ENCODE results near the gene TM2D3. TPM values are rescaled to one million over a fixed set of nuclear protein-coding genes. Genes with fewer than 3 reads are reported as not detected.

TM2D3 gene
- total and polyA plus RNA-seq, 10 of the 15 experiments (the other 5 are each of a cell fraction or from before 2014, with no cell fraction given): 28.3 to 84.5 (median 45.0) TPM

- Histone ChIP-seq H3K27me3 (replicated peaks in 1 of 2; ENCODE audit: control insufficient read depth in 2 of 2, insufficient read depth in 2 of 2, low read length in 1 of 2) (no peaks in the 10 kb centered on the region), H3K4me1 (ENCODE audit: control insufficient read depth, insufficient read depth, low read length) (peaks cover 7% of the 10 kb centered on the region; the same call in 1 of the 2 replicates), H3K4me3 (no peak overlapping the region), H3K9ac (ENCODE audit: control insufficient read depth, insufficient read depth, low read length) (no peak overlapping the region), H3K27ac (ENCODE audit: control insufficient read depth, insufficient read depth) (no peak overlapping the region), H3K79me2 (ENCODE audit: control insufficient read depth, insufficient read depth, low read length) (peaks cover 9% of the 10 kb centered on the region), H3K9me3 (replicated peaks; ENCODE audit: control insufficient read depth, insufficient read depth, low read length) (no peaks in the 10 kb centered on the region), H3K36me3 (ENCODE audit: control insufficient read depth in 2 of 2, insufficient read depth in 2 of 2, low read length in 1 of 2) (0 out of 4 replicates have a peak, but pooled peaks cover 0 to 2% of the 10 kb centered on the region in 2 experiments), H3K4me2 (ENCODE audit: control insufficient read depth, insufficient read depth) (no peak overlapping the region), H2AFZ (ENCODE audit: control insufficient read depth, low read depth, low read length) (no peak overlapping the region), H4K20me1 (ENCODE audit: control insufficient read depth, insufficient read depth) (no peaks in the 10 kb centered on the region)
- WGBS (ENCODE audit: insufficient coverage, insufficient replicate concordance, low lambda C conversion rate, missing lambda C conversion rate): 94% methylated on average over 10 of the region's 10 CpGs
- POLR2A ChIA-PET: no interaction called here
- SMC1A ChIA-PET (ENCODE audit: uncharacterized antibody, unreplicated experiment): interaction anchor here (2.4 kb wide), 1 partner anchor 11 kb away, joined by 7 read pairs; no protein-coding TSS in a partner anchor
- BruUV-seq (replicated peaks): no TSS peak
- ATAC-seq (no peak), DNase-seq (ENCODE audit: low read depth, low spot score) (no peak), FAIRE-seq (no peak)
- in situ Hi-C loops (cut with MboI) (no loop called here), intact Hi-C loops (cut with micrococcal nuclease; ENCODE audit: unreplicated experiment) (no loop called here)
- CTCF ChIA-PET: interaction anchor here (6.7 kb wide), 1 partner anchor 16 kb away, joined by 57 read pairs; no protein-coding TSS in a partner anchor
- RAD21 ChIA-PET (ENCODE audit: unreplicated experiment): no interaction called here
- TF ChIP-seq STAT1 (conservative IDR thresholded peaks at IDR 0.05) (no peak), RELB (IDR thresholded peaks at IDR 0.05; ENCODE audit: low read depth) (no peak), BCLAF1 (IDR thresholded peaks at IDR 0.05) (no peak), POLR2A (IDR thresholded peaks at IDR 0.05; ENCODE audit: low read depth, low read length) (no peak), CREM (IDR thresholded peaks at IDR 0.05; ENCODE audit: low read depth) (no peak), SMAD1 (IDR thresholded peaks at IDR 0.05; ENCODE audit: low read depth, partially characterized antibody) (no peak), TCF3 (IDR thresholded peaks at IDR 0.05; ENCODE audit: borderline replicate concordance, insufficient read depth, low read depth, low read length) (no peak), ZSCAN29 (IDR thresholded peaks at IDR 0.05) (no peak), ZNF207 (IDR thresholded peaks at IDR 0.05; ENCODE audit: borderline replicate concordance) (no peak), BMI1 (IDR thresholded peaks at IDR 0.05; ENCODE audit: borderline replicate concordance) (no peak), CBFB (IDR thresholded peaks at IDR 0.05; ENCODE audit: low read depth) (no peak), POLR2AphosphoS5 (IDR thresholded peaks at IDR 0.05; ENCODE audit: low read length) (no peak), E4F1 (IDR thresholded peaks at IDR 0.05; ENCODE audit: borderline replicate concordance, partially characterized antibody) (no peak), MLLT1 (IDR thresholded peaks at IDR 0.05) (no peak)
Measured at GRCh38 chr15:101657171-101657570, 5.0 kb upstream of the TM2D3 start.
